Mononuclear cell (primary cell): ENCODE data around the gene PITX2. TPM values are rescaled to one million over a fixed set of nuclear protein-coding genes. Genes with fewer than 3 reads are reported as not detected.

Experiments
- H3K27me3 ChIP-seq: 2 replicates; pipeline ENCODE4 v1.6.0; 2011; ENCODE audit warnings: low read length, control low read depth; ENCODE audit not compliant: insufficient read depth
- H3K4me1 ChIP-seq: 2 replicates; pipeline ENCODE4 v1.5.1; 2011; ENCODE audit warnings: mild to moderate bottlenecking, low read length, control low read depth; ENCODE audit not compliant: insufficient read depth
- H3K4me3 ChIP-seq: 2 replicates; pipeline ENCODE4 v1.5.1; 2011; ENCODE audit warnings: mild to moderate bottlenecking, low read length, moderate library complexity
- H3K9me3 ChIP-seq: 2 replicates; pipeline ENCODE4 v1.5.1; 2011; ENCODE audit warnings: low read depth, mild to moderate bottlenecking, control low read depth, low read length
- total RNA-seq: library from RNA; depleted of rRNA; stranded (reverse); fragments of >200 nt; gene quantifications from one replicate; pipeline ENCODE4 v1.2.3, GENCODE V29; 2012

PITX2 gene
- total RNA-seq, 1 donor, result not detected

GRCh38 chr4:110640576-110640975 lies 17.7 kb upstream of the PITX2 start:
- H3K27me3 ChIP-seq, result peaks cover 93% of the 10 kb centered on the region
- H3K4me3 ChIP-seq, result no peak overlapping the region
- no peaks in the 10 kb centered on the region for H3K9me3 ChIP-seq
- H3K4me1 ChIP-seq, result no peaks in the 10 kb centered on the region

DNA sequence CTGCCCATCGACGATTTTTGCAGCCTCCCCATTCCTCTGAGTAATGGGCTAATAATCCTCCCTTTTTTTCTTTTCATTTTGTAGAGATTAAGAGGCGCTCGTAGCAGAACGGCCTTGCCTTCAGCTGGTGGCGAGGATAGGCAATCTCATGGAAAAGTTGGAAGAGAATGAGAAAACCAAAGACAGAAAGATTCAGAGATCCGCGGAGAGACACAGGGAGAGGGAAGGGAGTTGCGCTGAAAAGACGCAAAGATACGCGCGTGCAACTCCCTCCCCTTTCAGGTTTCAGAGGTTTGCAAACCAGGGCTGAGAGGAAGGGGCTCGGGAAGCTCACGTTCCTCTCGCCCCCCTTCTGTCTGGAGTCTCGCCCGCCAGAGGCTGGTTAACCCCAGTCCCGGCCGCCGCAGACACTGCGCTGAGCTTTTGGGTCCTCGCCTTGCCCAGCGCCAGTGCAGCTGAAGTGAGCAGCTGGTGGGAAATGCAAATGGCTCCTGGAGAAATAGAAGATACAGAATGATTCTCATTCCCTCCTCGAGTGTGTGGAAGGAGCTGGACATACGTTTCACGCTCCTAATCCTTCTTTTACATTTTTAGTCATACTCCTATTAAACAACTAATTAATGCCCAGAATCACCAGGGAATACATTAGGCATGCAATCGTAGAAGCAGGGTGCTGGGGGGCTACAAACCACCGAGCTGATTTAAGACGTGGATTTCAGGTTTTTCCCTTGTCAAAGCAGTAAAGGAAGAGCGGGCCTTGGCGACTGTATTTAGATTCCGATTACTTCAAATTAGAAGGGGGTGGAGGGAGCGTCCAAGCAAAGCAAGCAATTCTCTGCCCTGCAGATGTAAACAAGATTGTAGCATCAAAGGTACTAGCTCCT lies 16.6 kb upstream of the PITX2 start:
- Histone ChIP-seq H3K27me3 (peaks cover 97% of the 10 kb centered on the region), H3K4me1 (no peaks in the 10 kb centered on the region), H3K9me3 (no peaks in the 10 kb centered on the region), H3K4me3 (no peak overlapping the region)

GRCh38 chr4:110638089-110638746 lies 15.3 kb upstream of the PITX2 start:
- H3K27me3 ChIP-seq, result peaks cover 100% of the 10 kb centered on the region
- no peaks in the 10 kb centered on the region for H3K9me3 ChIP-seq
- no peak overlapping the region for H3K4me3 ChIP-seq
- no peaks in the 10 kb centered on the region for H3K4me1 ChIP-seq

- Histone ChIP-seq H3K27me3 (peaks cover 100% of the 10 kb centered on the region), H3K4me3 (no peak overlapping the region), H3K9me3 (no peaks in the 10 kb centered on the region), H3K4me1 (peaks cover 1% of the 10 kb centered on the region)
Measured at GRCh38 chr4:110637408-110638088, 14.7 kb upstream of the PITX2 start.

DNA sequence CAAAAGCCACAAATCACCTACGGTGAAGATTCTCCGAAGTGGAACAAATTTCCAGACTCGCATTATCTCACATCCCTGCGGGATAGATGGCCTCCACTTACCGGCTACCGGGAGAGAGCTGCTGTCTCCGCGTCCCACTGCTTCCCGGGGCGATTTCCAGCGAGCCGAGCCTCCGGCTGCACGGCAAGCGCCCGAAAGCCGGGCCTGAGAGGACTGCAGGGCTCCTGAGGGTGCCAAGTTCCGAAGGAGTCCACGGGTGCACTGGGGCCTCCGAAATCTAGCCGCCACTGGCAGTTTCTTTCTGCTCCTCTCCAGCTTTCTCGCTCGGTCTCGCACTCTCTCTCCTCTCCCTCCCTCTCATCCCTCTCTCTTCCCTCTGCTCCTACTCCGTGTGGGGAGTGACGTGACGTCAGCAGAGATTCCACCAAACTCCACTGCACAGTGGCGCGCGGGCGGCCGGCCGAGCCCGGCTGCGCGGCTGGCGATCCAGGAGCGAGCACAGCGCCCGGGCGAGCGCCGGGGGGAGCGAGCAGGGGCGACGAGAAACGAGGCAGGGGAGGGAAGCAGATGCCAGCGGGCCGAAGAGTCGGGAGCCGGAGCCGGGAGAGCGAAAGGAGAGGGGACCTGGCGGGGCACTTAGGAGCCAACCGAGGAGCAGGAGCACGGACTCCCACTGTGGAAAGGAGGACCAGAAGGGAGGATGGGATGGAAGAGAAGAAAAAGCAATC lies 14.0 kb upstream of the PITX2 start:
- Histone ChIP-seq H3K27me3 (peaks cover 100% of the 10 kb centered on the region), H3K4me1 (peaks cover 9% of the 10 kb centered on the region), H3K9me3 (no peaks in the 10 kb centered on the region), H3K4me3 (no peak overlapping the region)

- Histone ChIP-seq H3K27me3 (peaks cover 100% of the 10 kb centered on the region), H3K4me1 (peaks cover 12% of the 10 kb centered on the region), H3K9me3 (no peaks in the 10 kb centered on the region), H3K4me3 (no peak overlapping the region)
Measured at GRCh38 chr4:110636171-110636679, 13.3 kb upstream of the PITX2 start.

DNA sequence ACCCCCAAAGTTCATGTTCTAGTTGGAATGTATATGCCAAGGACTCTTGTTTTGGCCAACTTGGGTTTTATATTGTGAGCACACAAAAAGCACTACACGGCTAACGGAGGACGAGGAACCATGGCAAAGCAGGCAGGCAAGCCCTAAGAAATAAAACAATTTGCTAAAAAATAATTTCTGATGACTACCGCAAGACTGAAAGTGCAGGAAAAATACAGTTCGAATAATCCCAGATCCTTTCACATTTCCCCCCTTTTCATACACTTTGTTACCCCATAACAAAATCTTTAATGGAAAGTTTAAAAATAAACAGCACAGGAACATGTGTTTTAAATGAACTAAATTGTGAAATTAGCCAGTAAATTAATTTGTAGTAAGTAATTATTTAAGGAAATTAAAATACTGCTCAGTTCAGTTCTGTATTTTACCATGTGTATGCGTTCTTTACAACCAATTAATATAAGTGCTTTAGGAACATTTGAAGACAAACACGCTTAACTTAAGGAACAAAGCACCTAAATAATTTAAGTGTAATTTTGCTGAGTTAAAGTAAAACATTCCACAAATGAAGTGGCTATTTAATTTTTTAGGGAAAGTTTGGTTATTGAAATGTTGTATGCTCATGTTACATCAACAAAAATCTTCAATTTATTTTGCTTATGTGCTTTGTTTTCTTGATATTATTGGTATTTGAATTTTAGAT lies 12.4 kb upstream of the PITX2 start:
- H3K4me1 ChIP-seq, result peaks cover 12% of the 10 kb centered on the region
- H3K27me3 ChIP-seq, result peaks cover 98% of the 10 kb centered on the region
- H3K9me3 ChIP-seq, result no peaks in the 10 kb centered on the region

DNA sequence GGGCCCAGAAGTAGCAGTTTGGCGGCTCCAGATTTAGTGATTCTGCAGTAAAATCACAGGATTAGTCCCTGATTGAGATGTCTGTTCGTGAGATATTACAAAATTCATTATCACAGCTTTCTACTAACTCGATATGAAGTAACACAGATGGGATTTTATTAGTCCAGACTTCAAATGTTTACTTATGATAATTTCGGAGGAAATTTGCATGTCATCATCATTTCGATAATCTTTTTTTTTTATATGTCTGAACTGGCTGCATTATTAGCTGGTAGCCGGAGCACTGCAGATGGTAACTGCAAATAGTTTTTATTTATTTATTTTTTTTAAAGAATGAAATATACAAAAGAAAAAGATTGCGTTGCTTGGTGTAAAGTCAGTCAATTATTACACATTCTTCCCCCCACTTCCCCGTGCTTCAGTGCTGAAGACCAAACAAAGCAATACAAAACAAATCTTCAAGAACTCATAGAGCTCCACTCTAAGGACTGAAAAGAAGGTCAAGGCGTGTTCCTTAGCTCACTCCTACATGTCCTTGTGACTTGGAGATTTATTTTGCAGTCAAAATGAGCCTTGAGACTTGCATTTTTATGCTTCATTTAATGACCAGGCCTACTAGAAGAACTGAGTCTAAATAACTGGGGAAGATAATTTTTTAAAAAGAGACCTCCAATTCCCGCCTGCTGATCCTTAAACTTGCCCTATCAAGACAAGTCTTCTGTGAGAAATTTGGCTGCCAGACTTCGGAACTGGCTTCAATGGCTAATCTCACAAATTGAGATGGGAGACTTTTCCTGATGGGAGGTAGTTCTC lies 11.7 kb upstream of the PITX2 start:
- Histone ChIP-seq H3K9me3 (no peaks in the 10 kb centered on the region), H3K27me3 (peaks cover 98% of the 10 kb centered on the region), H3K4me3 (no peak overlapping the region), H3K4me1 (peaks cover 12% of the 10 kb centered on the region)

More for the DNA sequence above, 12.4 kb upstream of the PITX2 start:
- H3K4me3 ChIP-seq, result no peak overlapping the region

DNA sequence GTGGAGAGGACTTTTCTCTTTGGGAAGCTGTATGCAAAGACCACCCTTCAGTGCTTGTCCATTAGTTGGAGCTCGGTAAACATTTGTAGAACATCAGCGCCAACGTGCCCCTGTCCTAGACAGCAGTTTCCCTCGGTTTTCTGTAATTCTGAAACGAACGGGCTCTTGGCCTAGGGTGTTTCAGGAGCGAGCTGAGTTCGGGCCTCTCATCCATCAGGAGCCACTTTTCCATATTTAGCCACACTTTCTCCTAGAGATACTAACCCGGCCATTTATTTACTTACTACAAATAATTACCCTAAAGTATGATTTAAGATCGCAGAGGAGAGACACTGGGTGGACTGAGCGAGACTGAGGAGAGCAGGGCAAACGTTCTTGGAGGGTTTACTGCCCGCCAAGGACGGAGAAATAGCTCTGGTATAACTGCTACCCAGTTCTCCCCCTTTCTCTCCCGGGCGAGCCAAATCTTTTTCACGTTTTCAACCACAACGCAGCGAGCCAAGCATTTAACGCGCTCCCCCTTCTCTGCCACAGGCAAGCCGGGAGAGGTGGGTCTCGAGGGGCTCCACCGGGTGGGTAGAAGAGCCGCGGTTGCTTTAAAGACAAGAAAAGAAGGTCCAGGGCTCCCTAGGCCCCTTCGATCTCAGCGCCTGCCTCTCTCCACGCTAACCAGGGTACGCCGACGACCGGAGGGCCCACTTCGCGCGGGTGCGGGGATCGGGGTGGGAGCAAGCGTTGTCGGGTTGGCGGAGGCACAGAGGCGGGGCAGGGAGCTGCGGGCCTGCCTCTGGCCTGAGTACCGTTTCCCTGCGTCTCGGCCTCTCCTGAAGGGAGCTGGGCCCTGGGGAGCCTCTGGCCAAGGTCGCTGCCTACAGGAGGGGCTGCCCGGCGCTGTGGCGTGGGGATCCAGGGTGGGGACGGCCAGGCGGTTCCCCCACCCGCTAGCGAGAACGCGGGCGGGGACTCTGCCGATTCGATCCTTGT lies 10.8 kb upstream of the PITX2 start:
- peaks cover 12% of the 10 kb centered on the region for H3K4me1 ChIP-seq
- no peak overlapping the region for H3K4me3 ChIP-seq
- no peaks in the 10 kb centered on the region for H3K9me3 ChIP-seq
- H3K27me3 ChIP-seq, result peaks cover 98% of the 10 kb centered on the region

GRCh38 chr4:110632506-110633357 lies 9.9 kb upstream of the PITX2 start:
- Histone ChIP-seq H3K9me3 (no peaks in the 10 kb centered on the region), H3K4me3 (no peak overlapping the region), H3K27me3 (peaks cover 98% of the 10 kb centered on the region), H3K4me1 (peaks cover 12% of the 10 kb centered on the region)

DNA sequence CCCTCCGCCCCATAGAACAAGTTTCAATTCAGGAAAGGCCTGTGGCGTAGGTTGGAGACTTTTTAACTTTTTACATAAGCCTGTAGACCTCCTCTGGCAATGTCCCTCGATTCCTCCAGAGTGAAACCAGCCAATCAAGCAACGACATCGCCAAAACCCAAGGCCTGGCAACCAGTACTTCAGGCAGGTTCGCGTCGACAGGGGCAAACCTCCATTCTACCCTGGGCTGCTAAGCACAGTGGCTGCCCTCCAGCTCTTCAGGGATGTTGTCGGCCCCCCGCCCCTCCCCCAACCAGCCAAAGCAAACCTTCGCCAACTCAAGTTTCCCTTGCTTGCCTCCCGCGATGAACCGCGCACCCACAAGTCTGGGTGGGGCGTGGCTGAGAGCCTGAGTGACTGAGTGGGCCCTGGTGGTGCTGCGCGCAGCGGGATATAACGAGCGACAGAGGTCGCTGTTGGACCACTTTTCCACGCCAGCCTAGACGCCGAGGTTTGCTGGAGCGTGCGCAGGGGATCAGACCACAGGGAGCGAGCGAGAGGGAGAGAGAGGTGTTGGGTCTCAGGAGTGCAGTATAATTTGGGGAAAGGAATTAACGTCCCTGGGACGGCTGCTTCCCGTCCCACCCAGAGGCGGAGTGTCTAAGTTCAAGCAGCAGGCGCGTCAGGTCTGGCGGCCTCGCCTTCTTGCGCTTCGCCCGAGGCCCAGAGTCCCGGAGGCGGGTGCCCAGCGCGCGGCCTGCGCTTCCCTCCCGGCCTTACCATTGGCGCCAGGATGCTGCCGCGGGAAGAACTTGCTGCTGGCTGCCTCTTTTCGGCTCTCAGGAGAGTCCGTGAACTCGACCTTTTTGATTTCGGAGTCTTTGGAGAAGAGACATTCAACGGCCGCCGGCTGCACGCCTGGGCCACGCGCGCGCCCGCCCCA lies 9.0 kb upstream of the PITX2 start:
- Histone ChIP-seq H3K9me3 (no peaks in the 10 kb centered on the region), H3K4me1 (peaks cover 12% of the 10 kb centered on the region), H3K4me3 (no peak overlapping the region), H3K27me3 (peaks cover 98% of the 10 kb centered on the region)
